Astrocyte (in vitro differentiated cells and primary cell): ENCODE measurements around the gene RFPL1. TPM values are rescaled to one million over a fixed set of nuclear protein-coding genes. Genes with fewer than 3 reads are reported as not detected.

Experiments used
- DNase-seq: peaks from one replicate; pipeline ENCODE4 v3.0.0-alpha.2; 2010; ENCODE audit warnings: low read depth
- FAIRE-seq: peaks from 2 replicates; lab custom pipeline; 2011; peaks lifted over from hg19 to GRCh38; lab: Jason Lieb, UNC
- H2AFZ ChIP-seq: 2 replicates; pipeline ENCODE4 v1.6.0; 2012; ENCODE audit warnings: low read depth, low read length, inconsistent platforms
- H3K27ac ChIP-seq: 2 replicates; pipeline ENCODE4 v1.5.1; 2011; ENCODE audit warnings: low read depth, low read length, inconsistent platforms
- H3K27me3 ChIP-seq: 2 replicates; pipeline ENCODE4 v1.6.0; 2011; ENCODE audit warnings: low read length, inconsistent platforms; ENCODE audit not compliant: insufficient read depth
- H3K36me3 ChIP-seq: 2 replicates; pipeline ENCODE4 v1.5.1; 2011; ENCODE audit warnings: low read length, inconsistent platforms; ENCODE audit not compliant: insufficient read depth
- H3K4me1 ChIP-seq: 2 replicates; pipeline ENCODE4 v1.5.1; 2011; ENCODE audit warnings: low read length, inconsistent platforms; ENCODE audit not compliant: insufficient read depth
- H3K4me2 ChIP-seq: 2 replicates; pipeline ENCODE4 v1.6.0; 2012; ENCODE audit warnings: low read length, inconsistent platforms
- H3K4me3 ChIP-seq: 2 replicates; pipeline ENCODE4 v1.5.1; 2011; ENCODE audit warnings: low read depth, mild to moderate bottlenecking, low read length, inconsistent platforms; ENCODE audit not compliant: insufficient read depth
- H3K79me2 ChIP-seq: 2 replicates; pipeline ENCODE4 v1.6.0; 2012; ENCODE audit warnings: mild to moderate bottlenecking, low read length, inconsistent platforms; ENCODE audit not compliant: insufficient read depth
- H3K9ac ChIP-seq: 2 replicates; pipeline ENCODE4 v1.6.0; 2012; ENCODE audit warnings: mild to moderate bottlenecking, low read length, inconsistent platforms
- H3K9me3 ChIP-seq: 2 replicates; pipeline ENCODE4 v1.5.1; 2012; ENCODE audit warnings: low read depth, mild to moderate bottlenecking, low read length, inconsistent platforms; ENCODE audit not compliant: insufficient read depth
- H4K20me1 ChIP-seq: 2 replicates; pipeline ENCODE4 v1.6.0; 2012; ENCODE audit warnings: low read length, inconsistent platforms; ENCODE audit not compliant: insufficient read depth
- H3K27ac Mint-ChIP-seq: one replicate; pipeline ENCODE4 v1.8.0; 2021; ENCODE audit warnings: mild to moderate bottlenecking, mixed read lengths; ENCODE audit not compliant: unreplicated experiment
- H3K27me3 Mint-ChIP-seq: one replicate; pipeline ENCODE4 v1.8.0; 2021; ENCODE audit warnings: low read depth, mixed read lengths; ENCODE audit not compliant: unreplicated experiment
- H3K36me3 Mint-ChIP-seq: one replicate; pipeline ENCODE4 v1.8.0; 2021; ENCODE audit warnings: low read depth, mixed read lengths; ENCODE audit not compliant: unreplicated experiment
- H3K4me1 Mint-ChIP-seq: one replicate; pipeline ENCODE4 v1.8.0; 2021; ENCODE audit warnings: low read depth, mixed read lengths; ENCODE audit not compliant: unreplicated experiment
- H3K4me3 Mint-ChIP-seq: one replicate; pipeline ENCODE4 v1.8.0; 2021; ENCODE audit warnings: mild to moderate bottlenecking, moderate library complexity, mixed read lengths; ENCODE audit not compliant: unreplicated experiment
- H3K9me3 Mint-ChIP-seq: one replicate; pipeline ENCODE4 v1.8.0; 2021; ENCODE audit warnings: mild to moderate bottlenecking, mixed read lengths; ENCODE audit not compliant: unreplicated experiment
- CTCF ChIP-seq: IDR thresholded peaks from 2 replicates; pipeline ENCODE4 v1.5.1; 2011; ENCODE audit warnings: low read depth, mild to moderate bottlenecking, inconsistent platforms, low read length, moderate library complexity; ENCODE audit not compliant: insufficient read depth
- EZH2 ChIP-seq: IDR thresholded peaks from 2 replicates; pipeline ENCODE4 v1.6.1; 2012; ENCODE audit warnings: mild to moderate bottlenecking, low read length, inconsistent platforms; ENCODE audit not compliant: insufficient read depth
- total RNA-seq: library from RNA; stranded (reverse); gene quantifications from 2 replicates; pipeline ENCODE4 v1.2.1, GENCODE V29; 2021

The RFPL1 gene
- total RNA-seq, 1 donor from 2014 or later: not detected

- Histone ChIP-seq H3K9ac (no peak overlapping the region), H3K4me2 (no peak overlapping the region), H4K20me1 (no peaks in the 10 kb centered on the region), H3K36me3 (no peaks in the 10 kb centered on the region), H3K27ac (no peak overlapping the region), H3K4me1 (no peaks in the 10 kb centered on the region), H3K9me3 (no peaks in the 10 kb centered on the region), H2AFZ (no peak overlapping the region), H3K27me3 (peaks cover 7% of the 10 kb centered on the region), H3K79me2 (no peaks in the 10 kb centered on the region), H3K4me3 (no peak overlapping the region)
- TF ChIP-seq CTCF: no peak
- TF ChIP-seq EZH2: no peak
- Mint-ChIP-seq H3K4me3 (no peak overlapping the region), H3K4me1 (peaks cover 8% of the 10 kb centered on the region), H3K9me3 (no peaks in the 10 kb centered on the region), H3K27me3 (peaks cover 2% of the 10 kb centered on the region), H3K36me3 (peaks cover 2% of the 10 kb centered on the region), H3K27ac (no peak overlapping the region)
- no peak for FAIRE-seq
- DNase-seq: no peak
Observed at GRCh38 chr22:29445508-29445907, 7.1 kb downstream of the RFPL1 start.

DNA sequence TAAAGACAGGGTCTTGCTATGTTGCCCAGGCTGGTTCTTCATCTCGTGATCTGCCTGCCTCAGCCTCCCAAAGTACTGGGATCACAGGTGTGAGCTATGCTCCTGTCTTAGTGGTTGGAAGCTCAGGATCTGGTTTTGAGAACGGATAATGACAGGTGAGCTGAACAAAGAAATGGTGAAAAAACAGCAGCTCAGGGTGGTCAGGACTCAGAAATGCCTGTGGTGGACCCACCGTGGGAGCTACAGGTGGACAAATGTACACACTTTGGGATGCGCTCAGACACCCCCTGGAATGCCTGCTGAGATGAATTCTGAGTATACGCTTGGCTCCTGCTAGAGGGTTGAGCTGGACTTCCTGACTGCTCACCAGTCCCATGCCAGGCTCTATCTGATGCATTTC is 9.5 kb downstream of the RFPL1 start:
- no peak overlapping the region for H3K4me3 Mint-ChIP-seq
- H3K27me3 Mint-ChIP-seq: peaks cover 2% of the 10 kb centered on the region
- Histone ChIP-seq H3K9ac (no peak overlapping the region), H3K4me3 (no peak overlapping the region), H3K4me2 (no peak overlapping the region), H3K9me3 (no peaks in the 10 kb centered on the region), H3K27ac (no peak overlapping the region), H3K27me3 (peaks cover 7% of the 10 kb centered on the region), H2AFZ (no peak overlapping the region), H3K4me1 (no peaks in the 10 kb centered on the region), H3K79me2 (no peaks in the 10 kb centered on the region), H3K36me3 (no peaks in the 10 kb centered on the region), H4K20me1 (no peaks in the 10 kb centered on the region)
- DNase-seq (no peak), FAIRE-seq (no peak)
- H3K4me1 Mint-ChIP-seq: peaks cover 8% of the 10 kb centered on the region
- H3K27ac Mint-ChIP-seq: no peak overlapping the region
- H3K36me3 Mint-ChIP-seq: peaks cover 2% of the 10 kb centered on the region
- TF ChIP-seq CTCF (no peak), EZH2 (no peak)
- H3K9me3 Mint-ChIP-seq: no peaks in the 10 kb centered on the region

DNA sequence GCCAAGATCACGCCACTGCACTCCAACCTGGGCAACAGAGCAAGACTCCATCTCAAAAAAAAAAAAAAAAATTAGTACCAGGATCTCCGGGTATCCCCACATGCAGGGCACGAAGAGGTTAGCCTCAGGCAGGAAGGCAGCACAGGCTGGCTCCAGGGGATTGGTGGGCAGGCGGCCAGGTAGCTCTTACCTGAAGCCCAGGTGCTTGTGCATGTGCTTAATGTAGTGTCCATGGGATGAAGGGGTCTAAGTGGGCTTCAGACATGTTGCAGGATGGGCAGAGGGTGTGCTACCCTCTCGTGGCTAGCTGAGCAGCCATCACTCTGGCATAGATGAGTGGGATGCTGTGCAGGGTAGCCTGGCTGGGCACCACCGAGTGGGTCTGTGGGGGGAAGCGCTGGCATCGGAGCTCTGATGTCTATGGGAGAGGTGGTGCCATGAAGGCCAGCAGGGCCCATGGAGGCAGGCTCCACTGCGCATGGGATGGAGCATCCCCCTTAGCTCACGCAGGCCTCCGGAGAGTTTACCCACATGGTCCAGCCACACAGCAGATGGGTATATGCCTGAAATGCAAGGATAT is 11.0 kb downstream of the RFPL1 start:
- Histone ChIP-seq H3K27ac (no peak overlapping the region), H3K9me3 (no peaks in the 10 kb centered on the region), H3K27me3 (no peaks in the 10 kb centered on the region), H3K79me2 (no peaks in the 10 kb centered on the region), H4K20me1 (no peaks in the 10 kb centered on the region), H3K4me2 (no peak overlapping the region), H3K9ac (no peak overlapping the region), H2AFZ (no peak overlapping the region), H3K36me3 (no peaks in the 10 kb centered on the region), H3K4me1 (no peaks in the 10 kb centered on the region), H3K4me3 (no peak overlapping the region)
- Mint-ChIP-seq H3K9me3 (no peaks in the 10 kb centered on the region), H3K4me1 (no peaks in the 10 kb centered on the region), H3K27me3 (no peaks in the 10 kb centered on the region), H3K4me3 (no peak overlapping the region), H3K27ac (no peak overlapping the region), H3K36me3 (peaks cover 2% of the 10 kb centered on the region)
- FAIRE-seq: no peak
- no peak for TF ChIP-seq EZH2
- no peak for TF ChIP-seq CTCF
- DNase-seq: no peak
